Pericardium fibroblast (primary cell): Measurements from ENCODE around the gene TACSTD2. TPM values are rescaled to one million over a fixed set of nuclear protein-coding genes. Genes with fewer than 3 reads are reported as not detected.

Experiments
- total RNA-seq: library from RNA; depleted of rRNA; stranded (reverse); fragments of >200 nt; gene quantifications from 2 replicates; pipeline ENCODE4 v1.2.3, GENCODE V29; 2015

The TACSTD2 gene
- total RNA-seq, result under 0.01 TPM in 1 of 2 replicates, not detected in the other

GRCh38 chr1:58576727-58577653 lies at the start of gene TACSTD2:
TACSTD2 (minus strand) TSS chr1:58577252; CDS start chr1:58577156, 96 bp downstream.

GRCh38 chr1:58546520-58547308 lies 30.3 kb downstream of the TACSTD2 start, which contains the start of gene OMA1:
OMA1 (minus strand) TSS chr1:58546726; CDS start chr1:58539294, 7,432 bp downstream.

Other genes with a start within 250 kb of the TACSTD2 start
- gene OMA1, start 30.5 kb downstream of the TACSTD2 start, total RNA-seq, result 26.4 and 31.2 TPM in 2 replicates
- 6.9 and 8.3 TPM in 2 replicates for gene MYSM1, start 122.8 kb upstream of the TACSTD2 start, total RNA-seq
- gene JUN, start 206.8 kb upstream of the TACSTD2 start, total RNA-seq, result 76.2 and 159 TPM in 2 replicates